CD8-positive, alpha-beta memory T cell (primary cell): ENCODE results near the gene ARPC4. TPM values are rescaled to one million over a fixed set of nuclear protein-coding genes. Genes with fewer than 3 reads are reported as not detected.

Experiments used
- CTCF ChIA-PET: fragments of 350-600 bp; sonication (Branson Sonifier 250); formaldehyde crosslinking; loops from one replicate; lab custom pipeline; 2021; ENCODE audit warnings: antibody characterized with exemption; lab: Charles Lee
- POLR2A ChIA-PET: fragments of 350-600 bp; sonication (Branson Sonifier 250); formaldehyde crosslinking; loops from one replicate; lab custom pipeline; 2021; ENCODE audit warnings: antibody characterized with exemption; lab: Charles Lee
- DNase-seq, 5 donors: peaks; one replicate each; pipeline versions ENCODE4 v3.0.0 to v3.0.0-alpha.2; 2020 to 2022; ENCODE audit warnings: mixed read lengths in 1 of 5
- H3K27ac ChIP-seq: one replicate; pipeline ENCODE4 v1.7.0; 2013; ENCODE audit warnings: low read depth, mild to moderate bottlenecking, low read length, moderate library complexity
- H3K27me3 ChIP-seq: 2 replicates; pipeline ENCODE4 v1.7.0; 2013; ENCODE audit warnings: low read length, mild to moderate bottlenecking; ENCODE audit not compliant: insufficient read depth, poor library complexity, severe bottlenecking
- H3K36me3 ChIP-seq: 2 replicates; pipeline ENCODE4 v1.7.0; 2013; ENCODE audit warnings: mild to moderate bottlenecking, low read length, moderate library complexity; ENCODE audit not compliant: insufficient read depth
- H3K4me1 ChIP-seq: 2 replicates; pipeline ENCODE4 v1.7.0; 2013; ENCODE audit warnings: mild to moderate bottlenecking, low read length, moderate library complexity; ENCODE audit not compliant: insufficient read depth
- H3K4me3 ChIP-seq: 2 replicates; pipeline ENCODE4 v1.7.0; 2013; ENCODE audit warnings: mild to moderate bottlenecking, low read length
- H3K9me3 ChIP-seq: 2 replicates; pipeline ENCODE4 v1.7.0; 2013; ENCODE audit warnings: mild to moderate bottlenecking, low read length
- H3K27ac Mint-ChIP-seq, 8 donors: one replicate each; pipeline ENCODE4 v1.8.0; 2020 to 2021; ENCODE audit warnings: mixed read lengths in 8 of 8, mild to moderate bottlenecking in 6 of 8, inconsistent platforms in 3 of 8, moderate library complexity in 3 of 8
- H3K27me3 Mint-ChIP-seq, 2 donors: one replicate each; pipeline ENCODE4 v1.8.0; 2020 to 2021; ENCODE audit warnings: mixed read lengths in 2 of 2, mild to moderate bottlenecking in 1 of 2, moderate library complexity in 1 of 2
- H3K36me3 Mint-ChIP-seq, 3 donors: one replicate each; pipeline ENCODE4 v1.8.0; 2020 to 2021; ENCODE audit warnings: mixed read lengths in 3 of 3, inconsistent platforms in 1 of 3, mild to moderate bottlenecking in 1 of 3
- H3K4me1 Mint-ChIP-seq, 3 donors: one replicate each; pipeline ENCODE4 v1.8.0; 2020 to 2021; ENCODE audit warnings: mixed read lengths in 3 of 3, inconsistent platforms in 1 of 3, mild to moderate bottlenecking in 1 of 3
- H3K4me3 Mint-ChIP-seq, 7 donors: one replicate each; pipeline ENCODE4 v1.8.0; 2020 to 2021; ENCODE audit warnings: mixed read lengths in 7 of 7, mild to moderate bottlenecking in 6 of 7, moderate library complexity in 4 of 7, inconsistent platforms in 2 of 7
- H3K9me3 Mint-ChIP-seq, 5 donors: one replicate each; pipeline ENCODE4 v1.8.0; 2020 to 2022; ENCODE audit warnings: mixed read lengths in 5 of 5, mild to moderate bottlenecking in 3 of 5, moderate library complexity in 2 of 5, inconsistent platforms in 1 of 5
- polyA plus RNA-seq: library from polyadenylated mRNA; unstranded; fragments of 300-500 nt; fragmentation: Illumina TruSeq; gene quantifications from one replicate; pipeline ENCODE4 v1.2.3, GENCODE V29; 2021
- total RNA-seq, 2 experiments: library from RNA; stranded (reverse); gene quantifications; one replicate each; pipeline ENCODE4 v1.2.3, GENCODE V29; 2021

The ARPC4 gene
- total and polyA plus RNA-seq, 3 experiments from 2014 or later: 277 to 319 (median 309) TPM

DNA sequence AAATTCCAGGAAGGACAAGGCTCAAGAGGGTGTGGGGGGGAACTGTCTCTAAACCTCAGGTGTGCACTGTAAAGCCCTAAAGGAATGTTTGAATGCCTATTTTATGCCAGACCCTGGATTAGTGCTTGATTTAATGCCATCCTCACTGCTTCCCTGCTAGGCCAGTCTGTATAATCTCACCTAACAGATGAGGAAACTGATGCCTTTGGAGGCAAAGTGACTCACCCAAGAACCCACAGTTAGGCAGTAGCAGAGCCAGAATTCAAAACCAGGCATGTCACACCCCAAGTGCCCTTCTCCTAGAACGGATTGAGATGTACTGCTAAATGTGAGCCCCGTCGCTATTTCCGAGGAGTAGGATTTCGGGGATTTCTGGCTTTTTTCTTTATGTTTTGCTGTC, 31.0 kb upstream of the ARPC4 start:
- peak overlapping the region in 1 of 8 donors; percentile 84 for H3K27ac Mint-ChIP-seq
- Histone ChIP-seq H3K36me3 (peaks cover 8% of the 10 kb centered on the region), H3K9me3 (no peaks in the 10 kb centered on the region), H3K4me3 (no peak overlapping the region), H3K27ac (no peak overlapping the region), H3K27me3 (no peaks in the 10 kb centered on the region), H3K4me1 (no peaks in the 10 kb centered on the region)
- H3K4me1 Mint-ChIP-seq: peaks cover 0 to 3% (median 0%) of the 10 kb centered on the region in 3 donors
- ChIA-PET CTCF (no interaction called here), POLR2A (no interaction called here)
- no peak overlapping the region for H3K4me3 Mint-ChIP-seq
- H3K36me3 Mint-ChIP-seq: peaks cover 16 to 31% (median 16%) of the 10 kb centered on the region in 3 donors
- no peaks in the 10 kb centered on the region for H3K9me3 Mint-ChIP-seq
- no peak for DNase-seq
- H3K27me3 Mint-ChIP-seq: no peaks in the 10 kb centered on the region

DNA sequence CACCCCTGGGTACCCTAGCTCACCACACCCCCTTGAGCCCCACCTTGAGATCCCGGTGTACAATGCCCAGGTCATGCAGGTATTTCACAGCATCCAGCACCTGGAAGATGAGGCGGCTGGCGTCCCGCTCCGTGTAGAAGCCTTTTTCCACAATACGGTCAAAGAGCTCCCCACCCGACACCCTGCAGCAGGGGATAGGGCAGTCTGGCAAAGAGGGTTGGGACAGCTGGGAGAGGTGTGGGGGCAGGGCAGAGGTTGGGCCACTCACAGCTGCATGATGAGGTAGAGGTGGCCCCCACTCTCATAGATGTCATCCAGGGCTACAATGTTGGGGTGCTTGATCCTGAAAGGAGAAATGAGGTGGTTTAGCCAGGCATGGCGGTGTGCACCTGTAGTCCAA, 30.0 kb upstream of the ARPC4 start:
- Histone ChIP-seq H3K27ac (no peak overlapping the region), H3K27me3 (no peaks in the 10 kb centered on the region), H3K9me3 (no peaks in the 10 kb centered on the region), H3K36me3 (peaks cover 5% of the 10 kb centered on the region), H3K4me1 (no peaks in the 10 kb centered on the region), H3K4me3 (no peak overlapping the region)
- peaks cover 3 to 11% (median 7%) of the 10 kb centered on the region in 3 donors for H3K4me1 Mint-ChIP-seq
- H3K36me3 Mint-ChIP-seq: peaks cover 16 to 23% (median 16%) of the 10 kb centered on the region in 3 donors
- H3K27ac Mint-ChIP-seq: peak overlapping the region in 1 of 8 donors; percentile 75
- no peak for DNase-seq
- no peaks in the 10 kb centered on the region for H3K27me3 Mint-ChIP-seq
- H3K9me3 Mint-ChIP-seq: no peaks in the 10 kb centered on the region
- CTCF ChIA-PET: no interaction called here
- H3K4me3 Mint-ChIP-seq: peak overlapping the region in 1 of 7 donors; percentile 48
- POLR2A ChIA-PET: no interaction called here

DNA sequence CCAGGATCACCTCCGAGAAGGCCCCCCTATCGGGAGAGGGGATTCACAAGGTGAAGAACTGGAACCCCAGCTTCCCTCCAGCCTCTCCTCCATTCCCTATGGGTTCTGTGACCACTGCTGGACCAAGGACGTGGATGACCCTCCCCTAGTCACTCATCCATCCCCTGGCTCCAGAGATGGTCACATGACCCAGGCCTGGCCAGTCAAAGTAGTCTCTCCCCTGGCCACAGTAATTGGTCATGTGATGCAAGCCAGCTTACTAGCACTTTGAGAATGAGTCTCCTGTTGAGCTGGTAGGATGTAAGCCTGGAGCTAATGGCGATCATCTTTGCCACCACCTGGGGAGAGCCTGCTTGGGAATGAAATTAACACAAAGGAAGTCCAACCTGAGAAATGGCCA, 27.0 kb upstream of the ARPC4 start:
- Mint-ChIP-seq H3K36me3 (peaks cover 0 to 3% (median 2%) of the 10 kb centered on the region in 3 donors), H3K27ac (peak overlapping the region in 1 of 8 donors; percentile 88), H3K4me3 (no peak overlapping the region), H3K9me3 (no peaks in the 10 kb centered on the region), H3K4me1 (peaks cover 15 to 32% (median 16%) of the 10 kb centered on the region in 3 donors), H3K27me3 (peaks cover 0 to 4% of the 10 kb centered on the region in 2 donors)
- no peak for DNase-seq
- Histone ChIP-seq H3K9me3 (no peaks in the 10 kb centered on the region), H3K4me1 (peaks cover 8% of the 10 kb centered on the region), H3K27me3 (no peaks in the 10 kb centered on the region), H3K36me3 (no peaks in the 10 kb centered on the region), H3K4me3 (no peak overlapping the region), H3K27ac (no peak overlapping the region)
- ChIA-PET POLR2A (no interaction called here), CTCF (no interaction called here)

DNA sequence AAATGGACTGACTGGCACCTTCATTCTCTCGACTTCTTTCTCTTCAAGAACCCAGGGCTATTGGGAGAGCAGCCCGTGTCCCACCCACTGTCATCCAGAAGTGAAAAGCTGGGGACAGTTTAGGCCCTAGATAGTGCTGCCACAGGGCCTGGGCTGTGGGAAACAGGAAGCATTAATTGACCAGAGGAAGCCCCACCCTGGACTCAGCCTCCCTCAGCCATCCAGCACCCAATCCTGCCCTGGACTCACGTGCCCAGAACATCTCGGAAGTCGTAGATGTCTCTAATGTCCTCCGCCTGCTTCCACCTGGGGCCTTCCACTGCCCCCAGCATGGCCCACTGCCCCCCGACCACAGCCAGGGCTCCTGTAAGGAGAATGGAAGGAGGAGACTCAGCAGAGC, 25.5 kb upstream of the ARPC4 start:
- Mint-ChIP-seq H3K27ac (peak overlapping the region in 4 of 8 donors; percentile 17 to 87 (median 66)), H3K4me1 (peaks cover 15 to 32% (median 16%) of the 10 kb centered on the region in 3 donors), H3K27me3 (peaks cover 0 to 4% of the 10 kb centered on the region in 2 donors), H3K9me3 (no peaks in the 10 kb centered on the region), H3K4me3 (no peak overlapping the region), H3K36me3 (no peaks in the 10 kb centered on the region)
- Histone ChIP-seq H3K9me3 (no peaks in the 10 kb centered on the region), H3K4me3 (no peak overlapping the region), H3K4me1 (peaks cover 8% of the 10 kb centered on the region), H3K27ac (no peak overlapping the region), H3K27me3 (no peaks in the 10 kb centered on the region), H3K36me3 (no peaks in the 10 kb centered on the region)
- POLR2A ChIA-PET: no interaction called here
- DNase-seq: no peak
- CTCF ChIA-PET: no interaction called here

DNA sequence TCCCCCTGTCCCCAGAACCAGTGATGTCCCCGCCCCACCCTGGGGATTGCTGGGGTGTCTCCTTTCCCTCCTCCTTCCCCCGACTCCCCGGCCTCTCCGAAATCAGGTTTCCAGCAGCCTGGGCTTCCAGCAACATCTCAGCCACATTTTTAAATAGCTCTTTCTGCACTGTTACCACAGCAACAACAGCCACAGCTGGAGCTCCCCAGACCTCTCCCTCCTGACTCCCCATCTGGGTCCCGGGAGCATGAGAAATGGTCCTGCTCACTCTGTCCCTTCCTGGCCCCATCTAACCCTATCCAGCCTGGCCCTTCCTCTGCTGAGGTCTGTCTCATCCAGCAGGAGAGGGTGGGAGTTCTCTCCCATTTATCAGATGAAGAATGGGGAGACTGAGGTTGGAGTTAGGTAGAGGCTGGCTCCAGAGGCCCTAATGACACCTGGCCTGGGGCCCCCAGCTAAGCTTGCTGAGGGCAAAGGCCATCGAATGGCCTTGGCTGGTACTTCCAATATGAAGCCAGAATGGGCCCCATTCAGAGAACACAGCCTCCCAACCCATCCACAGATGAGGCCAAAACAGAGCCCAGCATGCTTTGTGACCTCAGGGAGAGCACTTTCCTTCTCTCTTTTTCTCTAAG, 24.6 kb upstream of the ARPC4 start:
- Mint-ChIP-seq H3K36me3 (peaks cover 0 to 3% (median 0%) of the 10 kb centered on the region in 3 donors), H3K27ac (peak overlapping the region in 2 of 8 donors; percentile 43 to 47), H3K4me1 (peaks cover 15 to 32% (median 16%) of the 10 kb centered on the region in 3 donors), H3K9me3 (no peaks in the 10 kb centered on the region), H3K4me3 (no peak overlapping the region), H3K27me3 (peaks cover 0 to 6% of the 10 kb centered on the region in 2 donors)
- Histone ChIP-seq H3K27me3 (no peaks in the 10 kb centered on the region), H3K4me1 (peaks cover 8% of the 10 kb centered on the region), H3K4me3 (no peak overlapping the region), H3K27ac (no peak overlapping the region), H3K9me3 (no peaks in the 10 kb centered on the region), H3K36me3 (no peaks in the 10 kb centered on the region)
- POLR2A ChIA-PET: no interaction called here
- CTCF ChIA-PET: interaction anchor here (0.7 to 1.3 kb wide), 2 partner anchors 12 to 24 kb away, joined by 3 read pairs; partner anchors contain the start of gene ARPC4
- DNase-seq: no peak

DNA sequence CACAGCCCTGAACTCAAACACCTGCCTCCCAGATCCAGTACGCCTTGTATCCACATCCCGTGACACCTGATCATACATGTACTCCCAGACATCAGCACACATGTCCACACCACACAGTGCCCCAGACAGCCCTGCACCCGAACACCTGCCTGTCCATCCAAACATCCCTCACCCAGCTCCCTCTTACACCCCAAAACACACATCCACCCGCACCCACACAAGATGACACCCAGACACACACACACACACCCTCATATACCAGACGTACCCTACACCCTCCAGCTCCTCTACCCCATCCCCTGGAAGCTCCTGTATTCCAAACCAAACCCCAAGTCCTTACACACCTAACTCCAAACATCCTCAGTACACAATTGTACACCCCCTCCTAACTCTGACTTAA, 23.9 kb upstream of the ARPC4 start:
- Histone ChIP-seq H3K36me3 (no peaks in the 10 kb centered on the region), H3K4me3 (no peak overlapping the region), H3K27ac (no peak overlapping the region), H3K4me1 (peaks cover 8% of the 10 kb centered on the region), H3K9me3 (no peaks in the 10 kb centered on the region), H3K27me3 (no peaks in the 10 kb centered on the region)
- Mint-ChIP-seq H3K9me3 (no peaks in the 10 kb centered on the region), H3K27ac (peak overlapping the region in 5 of 8 donors; percentile 23 to 97 (median 80)), H3K27me3 (peaks cover 0 to 6% of the 10 kb centered on the region in 2 donors), H3K4me1 (peaks cover 15 to 32% (median 16%) of the 10 kb centered on the region in 3 donors), H3K36me3 (peaks cover 0 to 3% (median 0%) of the 10 kb centered on the region in 3 donors), H3K4me3 (peak overlapping the region; percentile 49 to 73 (median 69))
- DNase-seq: no peak
- POLR2A ChIA-PET: interaction anchor here (0.8 kb wide), 1 partner anchor 815 kb away, joined by 6 read pairs; no protein-coding TSS in a partner anchor
- CTCF ChIA-PET: interaction anchor here (0.7 to 1.3 kb wide), 2 partner anchors 11 to 24 kb away, joined by 3 read pairs; partner anchors contain the start of gene ARPC4

DNA sequence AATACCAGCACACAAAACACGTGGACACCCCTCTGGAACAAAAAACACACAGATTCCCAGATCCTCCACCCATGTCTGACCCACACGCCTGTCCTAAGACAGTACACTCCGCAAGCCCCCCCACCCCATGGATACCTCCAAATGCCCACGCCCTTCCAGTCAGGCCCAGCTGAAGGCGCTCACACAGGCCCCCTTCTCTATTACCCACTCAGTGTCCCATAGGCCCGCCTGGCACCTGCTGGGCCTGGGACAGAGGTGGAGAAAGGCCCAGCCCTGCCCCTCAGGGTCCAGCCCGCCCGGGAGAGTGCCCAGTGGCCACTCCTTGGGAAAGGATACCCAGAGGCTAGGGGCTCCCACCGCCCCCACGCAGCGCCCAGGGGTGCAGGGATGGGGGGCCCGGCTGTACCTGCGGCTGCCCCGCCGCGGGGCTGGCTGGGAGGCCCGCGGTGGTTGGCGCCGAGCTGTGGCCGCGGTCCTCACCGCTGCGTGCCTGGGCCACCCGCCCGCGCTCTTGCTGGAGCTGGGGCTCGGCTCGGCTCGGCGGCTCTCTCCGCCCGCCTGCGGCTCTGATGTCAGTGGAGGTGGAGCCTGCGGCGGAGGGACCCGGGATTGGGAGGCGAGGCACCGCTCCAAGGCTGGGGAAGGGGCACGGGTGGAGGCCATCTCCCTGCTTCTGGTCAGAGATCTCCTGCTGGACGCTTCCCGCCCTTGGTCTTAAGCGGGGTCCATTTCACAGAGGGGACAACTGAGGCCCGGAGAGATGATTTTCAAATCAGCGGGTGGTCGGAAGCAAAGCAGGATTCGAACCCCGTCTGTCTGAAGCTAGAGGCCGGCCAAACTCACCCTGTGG, 23.2 kb upstream of the ARPC4 start, which contains the start of gene CAMK1:
TSS of gene CAMK1 (minus strand) at position 522 of the 850 bp plus-strand sequence. CDS start 2,198 bp downstream, outside the sequence.
- POLR2A ChIA-PET: interaction anchor here (0.6 to 0.8 kb wide), 3 partner anchors 17 to 814 kb away, joined by 5 to 7 read pairs (median 6); partner anchors contain the start of gene ARPC4
- H3K4me3 ChIP-seq: peak within 1 kb of the TSS; percentile 47

More for the DNA sequence above, 23.2 kb upstream of the ARPC4 start, which contains the start of gene CAMK1:
- H3K27ac ChIP-seq: no peak within 1 kb of the TSS
- peak within 1 kb of the TSS in 5 of 8 donors; percentile 23 to 97 (median 80) for H3K27ac Mint-ChIP-seq
- CTCF ChIA-PET: interaction anchor here (1.3 kb wide), 1 partner anchor 11 kb away, joined by 3 read pairs; no protein-coding TSS in a partner anchor
- peaks cover 0 to 3% (median 0%) of the 10 kb centered on the region in 3 donors for H3K36me3 Mint-ChIP-seq
- H3K27me3 Mint-ChIP-seq: peaks cover 0 to 6% of the 10 kb centered on the region in 2 donors
- H3K9me3 Mint-ChIP-seq: no peaks in the 10 kb centered on the region
- no peaks in the 10 kb centered on the region for H3K27me3 ChIP-seq
- peak in 4 of 5 donors; percentile 24 to 56 (median 29) for DNase-seq
- H3K4me3 Mint-ChIP-seq: peak within 1 kb of the TSS; percentile 60 to 74 (median 71)
- no peaks in the 10 kb centered on the region for H3K36me3 ChIP-seq
- peaks cover 8% of the 10 kb centered on the region for H3K4me1 ChIP-seq
- H3K4me1 Mint-ChIP-seq: peaks cover 15 to 32% (median 16%) of the 10 kb centered on the region in 3 donors
- no peaks in the 10 kb centered on the region for H3K9me3 ChIP-seq
